Kasumi-1 (cell line): Measurements from ENCODE around the gene INAFM2.

ENCODE experiments used
- DNase-seq, 2 experiments: peaks; one replicate each; lab custom pipeline; 2025; lab: John Stamatoyannopoulos, UW

INAFM2 gene

DNA sequence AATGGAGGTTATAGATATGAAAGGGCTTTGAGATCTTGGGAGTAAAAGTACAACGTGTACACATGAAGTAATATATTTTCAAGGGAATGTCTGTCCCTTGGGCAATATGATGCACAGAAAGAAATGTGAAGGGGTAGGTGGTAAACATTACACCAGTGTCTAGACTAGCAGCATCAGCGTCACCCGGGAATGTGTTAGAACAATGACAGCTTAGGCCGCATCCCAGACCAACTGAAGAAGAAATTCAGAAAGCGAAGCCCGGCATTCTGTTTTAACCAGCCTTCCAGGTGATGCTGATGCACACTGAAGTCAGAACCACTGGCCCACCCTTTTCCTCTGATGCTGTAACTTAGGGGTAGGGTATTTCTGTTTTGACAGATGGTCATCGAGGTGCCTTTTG, 6.3 kb downstream of the INAFM2 start:
- DNase-seq, result no peak

DNA sequence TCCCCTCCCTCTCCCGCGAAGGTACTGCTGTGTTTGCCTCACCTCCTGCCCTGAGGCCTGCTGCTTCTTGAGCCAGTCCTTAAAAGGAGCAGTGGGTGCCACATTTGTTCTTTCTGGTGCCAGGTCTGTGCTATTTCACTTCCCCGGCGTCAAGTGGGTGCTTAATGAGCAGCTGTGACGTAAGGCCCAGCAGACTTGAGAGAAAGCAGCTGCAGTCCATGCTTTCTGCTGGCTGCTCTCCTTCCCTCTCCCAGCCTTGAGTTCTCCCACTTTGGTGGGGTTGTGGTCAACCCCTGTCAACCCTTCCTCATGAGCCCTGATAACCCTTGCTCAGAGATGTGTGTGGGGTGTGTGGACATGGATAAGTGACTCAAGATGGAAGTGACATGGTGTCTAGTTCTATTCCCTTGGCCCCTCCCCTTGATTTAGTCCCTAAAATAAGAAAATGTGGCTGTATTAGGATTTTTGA, 6.9 kb downstream of the INAFM2 start:
- DNase-seq, result no peak

DNA sequence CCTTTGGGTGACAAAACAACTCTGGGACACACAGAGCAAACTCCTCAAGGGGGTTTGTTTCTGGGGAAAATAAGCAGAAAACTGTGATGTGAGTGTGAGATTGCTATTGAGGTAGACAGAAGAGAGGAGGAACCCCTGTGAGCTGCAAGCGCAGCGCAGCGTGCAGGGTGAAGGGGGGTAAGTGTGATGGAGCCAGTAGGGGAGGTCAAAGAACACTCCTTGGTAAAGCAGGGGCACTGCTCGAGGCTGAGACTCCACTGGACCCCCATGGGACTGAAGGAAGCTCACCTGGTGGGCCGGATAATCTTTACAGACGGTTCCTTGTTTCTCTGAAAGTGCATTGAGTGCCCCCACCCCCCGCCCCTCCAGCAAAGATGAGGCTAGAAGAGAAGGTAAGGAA, 7.5 kb downstream of the INAFM2 start:
- no peak for DNase-seq

DNA sequence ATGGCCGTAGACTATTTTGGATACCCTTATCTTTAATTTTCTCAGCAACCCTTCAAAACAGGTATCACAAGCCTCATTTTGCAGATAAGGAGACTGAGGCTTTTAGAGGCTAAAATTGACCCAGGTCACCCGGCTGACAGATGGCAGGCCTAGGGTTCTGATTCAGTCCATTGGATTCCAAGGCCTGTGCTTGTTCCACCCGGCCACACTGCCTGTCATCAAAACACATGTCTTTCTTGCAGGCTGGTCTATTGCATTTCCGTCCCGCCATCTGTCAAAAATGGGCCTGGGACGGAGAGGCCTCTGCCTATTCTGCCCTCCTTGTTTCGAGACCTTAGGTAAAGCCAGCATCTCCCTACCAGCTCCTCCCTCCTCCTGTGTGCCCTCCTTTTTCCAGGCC, 8.1 kb downstream of the INAFM2 start:
- no peak for DNase-seq

DNA sequence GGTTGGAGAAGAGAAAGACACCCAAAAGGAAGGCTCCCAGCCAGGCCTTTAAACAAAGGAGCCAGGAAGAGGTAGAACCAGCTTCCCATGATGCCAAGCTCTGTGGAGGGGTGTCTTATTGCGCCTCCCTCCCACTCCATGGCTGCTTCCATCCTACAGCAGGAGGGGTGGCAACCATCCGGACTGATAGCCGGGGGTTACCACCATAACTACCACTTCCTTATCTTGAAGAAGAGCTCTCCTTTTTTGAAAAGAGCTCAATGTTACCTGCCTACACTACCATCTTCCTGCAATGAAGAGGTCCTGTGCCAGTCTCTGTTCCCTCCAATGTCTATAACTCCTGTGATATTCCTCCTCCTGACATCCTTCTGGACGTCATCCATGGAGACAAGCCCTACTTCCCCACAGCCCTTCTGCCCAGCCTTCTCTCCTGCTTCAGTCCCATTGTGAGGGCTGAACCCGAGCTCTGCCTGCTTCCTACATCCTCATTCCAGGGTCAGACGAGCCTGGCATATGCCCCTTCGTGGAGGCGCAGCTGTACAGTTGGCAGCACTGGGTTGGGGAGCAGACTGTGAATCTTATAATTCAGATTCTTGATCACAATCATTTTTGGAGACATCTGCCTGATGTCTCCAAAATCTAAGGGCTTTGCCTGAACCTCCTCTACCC, 8.8 kb downstream of the INAFM2 start:
- DNase-seq, result no peak

DNA sequence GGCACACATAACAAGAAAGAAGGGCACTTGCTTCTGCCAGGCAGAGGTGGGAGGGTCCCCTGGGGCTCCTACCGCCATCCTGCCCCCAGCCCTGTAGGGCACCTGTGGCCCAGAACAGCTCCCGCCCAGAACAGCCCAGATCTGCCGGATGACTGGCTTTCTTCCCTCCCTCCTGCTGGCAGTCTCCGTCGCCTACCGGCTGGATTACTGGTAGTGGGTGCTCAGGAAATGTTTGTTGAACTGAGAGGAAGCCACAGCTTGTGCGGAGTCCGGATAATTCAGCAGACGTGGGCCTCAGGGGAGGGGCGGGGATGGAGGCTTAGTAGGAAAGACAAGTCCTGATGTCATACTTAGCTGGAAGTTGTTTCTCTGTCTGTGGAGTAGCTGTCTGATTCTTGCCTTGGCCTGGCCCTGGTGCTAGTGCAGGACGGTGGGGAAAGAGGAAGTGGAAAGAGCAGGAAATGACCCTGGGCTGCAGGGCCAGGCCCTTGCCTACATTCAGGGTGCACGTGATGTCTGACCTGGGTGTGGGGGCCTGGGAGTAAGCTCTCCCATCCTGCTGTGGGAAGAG, 10.5 kb downstream of the INAFM2 start:
- peak; percentile 92 to 95 for DNase-seq

DNA sequence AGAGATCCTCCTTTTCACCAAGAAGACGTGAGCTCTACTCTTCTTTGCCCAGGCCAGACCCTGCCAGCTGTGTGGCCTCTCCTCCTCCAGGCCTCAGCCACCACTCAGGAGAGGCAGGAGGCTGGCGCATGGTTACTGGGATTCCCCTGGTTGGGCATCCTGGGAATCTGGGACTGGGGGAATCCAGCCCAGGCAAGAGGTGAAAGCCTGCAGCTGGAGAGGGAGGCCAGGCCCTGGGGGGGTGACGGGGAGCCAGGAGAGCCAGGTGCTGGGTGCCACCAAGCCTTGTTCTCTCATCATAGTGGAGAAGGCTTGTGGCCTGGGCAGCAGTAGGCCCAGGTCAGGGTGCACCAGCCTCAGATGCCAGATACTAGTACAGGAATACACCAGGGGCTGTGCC, 11.0 kb downstream of the INAFM2 start:
- DNase-seq, result no peak

DNA sequence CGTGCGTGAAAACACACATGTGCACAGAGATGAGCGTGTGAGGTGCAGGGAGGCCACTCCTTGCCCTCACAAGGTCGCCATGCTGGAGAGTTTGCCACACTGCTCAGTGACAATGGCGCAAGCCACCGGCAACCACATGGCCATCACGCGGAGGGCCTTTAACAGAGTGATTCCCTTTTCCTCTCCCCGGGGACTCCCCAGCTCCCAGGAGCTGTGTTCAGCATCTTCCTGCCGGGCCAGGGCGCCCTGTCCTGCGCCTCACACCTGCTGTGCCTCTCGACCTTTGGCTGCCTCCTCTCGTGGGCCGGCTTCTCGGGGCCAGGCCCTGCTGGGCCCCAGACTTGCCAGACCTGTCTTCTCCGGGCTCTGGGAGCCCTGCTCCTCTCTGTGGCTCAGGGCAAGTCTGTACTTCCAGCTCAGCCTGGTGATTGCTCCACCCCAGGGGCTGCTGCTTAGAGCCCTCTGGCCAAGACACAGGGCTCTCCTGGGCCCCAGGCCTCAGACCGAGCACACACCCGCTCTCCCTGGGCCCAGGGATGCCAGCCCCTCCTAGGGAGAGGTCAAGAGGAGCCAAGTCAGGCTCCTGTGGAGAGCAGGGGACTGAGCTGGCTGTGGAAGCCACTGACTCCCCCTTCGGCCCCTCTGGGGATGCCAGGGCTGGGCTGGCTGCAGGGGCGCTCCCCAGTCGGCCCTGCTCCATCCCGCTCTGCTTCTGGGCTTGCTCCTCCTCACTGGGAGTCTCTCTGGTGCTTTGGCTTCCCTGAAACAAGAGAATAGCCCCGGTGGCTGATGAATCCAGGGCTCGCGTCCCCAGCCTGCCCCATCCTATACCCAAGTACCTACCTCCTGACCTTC, 11.7 kb downstream of the INAFM2 start:
- DNase-seq, result no peak

DNA sequence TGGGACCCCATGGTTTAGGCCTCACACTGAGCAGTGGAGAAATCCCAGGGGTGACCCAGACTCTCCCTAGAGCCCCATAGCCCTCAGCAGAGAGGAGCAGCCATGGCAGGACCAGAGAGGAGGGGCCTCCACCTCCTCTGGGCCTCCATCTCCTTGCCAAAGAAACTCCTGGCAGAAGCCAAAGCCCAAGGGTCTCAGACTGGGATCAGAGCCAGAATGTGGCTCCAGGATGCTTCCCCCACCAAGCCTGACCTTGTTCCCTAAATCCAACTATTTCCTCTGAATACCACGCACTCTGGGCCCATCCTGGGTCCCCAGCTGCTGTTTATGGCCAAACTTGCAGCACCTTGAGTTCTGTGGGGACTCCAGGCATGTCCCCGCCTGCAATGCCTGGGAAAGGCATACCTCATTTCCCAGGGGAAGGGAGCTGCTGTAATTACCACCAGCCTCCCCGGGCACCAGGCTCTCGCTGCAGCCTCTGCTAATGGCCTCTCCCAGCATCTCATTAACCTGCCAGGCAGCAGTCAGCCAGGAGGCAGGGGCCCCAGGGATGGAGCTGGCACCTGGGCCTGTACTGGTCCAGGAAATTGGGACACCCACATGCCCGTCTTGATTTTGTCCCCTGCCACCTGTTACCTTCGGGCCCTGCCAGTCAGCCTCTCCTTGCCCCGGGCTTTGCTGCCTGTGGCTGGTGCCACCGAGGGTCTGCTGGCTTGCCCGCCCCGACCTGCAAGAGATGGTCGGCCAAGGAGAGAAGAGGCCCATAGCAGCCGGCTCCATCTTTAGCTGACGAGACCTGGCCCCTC, 12.6 kb downstream of the INAFM2 start:
- no peak for DNase-seq

DNA sequence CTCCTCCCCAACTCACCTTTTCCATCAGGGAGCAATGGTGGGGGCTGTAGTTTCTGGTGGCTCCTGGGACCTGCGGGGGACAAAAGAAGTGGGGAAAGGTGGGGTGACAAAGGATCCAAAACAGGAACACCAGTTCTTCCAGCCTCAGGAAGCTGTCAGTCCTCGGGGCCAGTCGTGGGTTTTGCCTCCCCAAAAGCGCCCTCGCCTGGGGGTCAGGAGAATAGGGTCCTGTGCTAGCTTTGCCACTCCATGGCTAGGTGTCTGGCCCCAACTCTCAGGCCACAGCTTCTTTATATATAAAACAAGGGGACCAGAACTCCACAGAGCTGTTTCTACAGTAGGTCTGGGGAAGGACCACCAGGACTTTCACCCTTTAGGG, 13.2 kb downstream of the INAFM2 start:
- DNase-seq, result no peak

DNA sequence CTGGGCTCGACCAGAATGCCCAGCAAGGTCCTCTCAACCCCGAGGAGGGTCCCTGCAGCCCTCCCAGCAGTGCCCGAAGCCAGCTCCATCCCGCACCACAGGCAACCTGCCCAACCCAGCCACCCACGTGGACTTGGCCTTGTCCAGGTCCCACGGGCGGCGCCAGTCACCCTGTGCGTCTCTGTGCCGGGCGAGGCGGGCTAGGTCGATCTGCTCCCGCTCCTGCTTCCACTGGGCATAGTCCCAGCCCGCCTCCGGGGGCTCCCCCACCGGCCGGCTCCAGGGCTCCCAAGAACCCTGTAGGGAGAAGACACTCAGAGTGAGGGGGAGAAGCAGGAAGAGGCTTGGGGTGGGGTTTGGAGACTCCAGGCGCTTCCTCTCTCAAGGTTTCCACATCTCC, 14.1 kb downstream of the INAFM2 start:
- no peak for DNase-seq

DNA sequence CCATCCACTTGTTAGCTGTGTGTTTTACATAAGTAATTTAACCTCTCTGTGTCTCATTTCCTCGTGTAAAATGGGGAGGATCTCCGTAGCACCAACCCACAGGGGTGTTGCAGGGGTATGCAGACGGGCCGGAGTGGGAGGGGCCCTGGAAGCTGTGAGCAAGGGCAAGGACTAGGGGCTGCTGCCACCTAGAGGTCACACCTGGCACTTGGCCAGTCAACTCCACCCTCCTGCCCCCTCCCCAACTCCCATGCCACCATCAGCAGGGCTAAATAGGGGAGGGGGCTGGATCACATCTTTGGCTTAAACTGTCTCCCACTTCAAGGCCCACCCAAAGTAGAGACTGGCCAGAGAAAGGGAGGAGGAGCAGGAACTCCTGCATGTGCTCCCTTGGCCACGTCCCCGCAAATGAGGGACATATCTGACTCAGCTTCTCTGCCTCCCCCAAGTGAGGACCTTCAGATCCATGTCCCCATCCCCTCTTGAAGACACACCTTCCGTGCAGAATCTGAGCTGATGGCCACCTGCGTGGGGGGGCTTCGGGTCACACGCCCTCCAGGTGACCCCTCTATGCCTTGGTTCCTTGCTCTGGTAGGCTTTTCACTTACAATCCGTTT, 14.7 kb downstream of the INAFM2 start:
- peak; percentile 58 to 71 for DNase-seq

DNA sequence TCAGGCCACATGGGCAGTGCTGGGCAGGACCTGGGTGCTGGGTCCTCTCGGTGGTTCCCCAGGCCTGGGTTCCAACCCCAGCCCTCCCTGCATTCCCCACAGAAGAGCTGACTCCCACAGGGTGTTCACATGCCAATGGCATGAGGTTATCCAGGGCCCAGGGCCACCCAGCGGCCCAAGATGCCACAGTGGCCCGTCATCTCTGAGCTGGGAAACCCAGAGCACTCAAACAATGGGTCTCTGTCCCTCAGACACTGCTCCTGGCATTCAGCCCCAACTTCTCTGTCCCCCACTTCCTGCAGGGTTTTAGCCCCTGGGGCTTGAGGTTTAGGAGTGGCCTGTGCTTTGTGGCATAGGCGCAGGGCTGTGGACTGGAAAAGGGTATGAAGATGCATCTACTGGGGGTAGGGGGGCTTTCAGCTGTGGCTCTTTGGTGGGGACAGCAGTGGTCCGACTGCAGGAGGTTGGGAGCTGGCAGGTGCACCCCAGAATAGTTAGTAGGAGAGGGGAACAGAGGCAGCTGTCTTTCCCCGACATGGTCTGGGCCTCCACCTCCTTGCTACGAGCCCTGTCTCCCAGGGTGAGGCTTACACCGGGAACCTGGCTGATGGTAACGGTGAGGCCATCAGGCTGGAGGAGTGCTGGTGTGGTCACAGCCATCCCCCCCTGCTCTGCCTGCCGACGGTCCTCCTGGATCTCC, 15.6 kb downstream of the INAFM2 start:
- DNase-seq, result no peak

DNA sequence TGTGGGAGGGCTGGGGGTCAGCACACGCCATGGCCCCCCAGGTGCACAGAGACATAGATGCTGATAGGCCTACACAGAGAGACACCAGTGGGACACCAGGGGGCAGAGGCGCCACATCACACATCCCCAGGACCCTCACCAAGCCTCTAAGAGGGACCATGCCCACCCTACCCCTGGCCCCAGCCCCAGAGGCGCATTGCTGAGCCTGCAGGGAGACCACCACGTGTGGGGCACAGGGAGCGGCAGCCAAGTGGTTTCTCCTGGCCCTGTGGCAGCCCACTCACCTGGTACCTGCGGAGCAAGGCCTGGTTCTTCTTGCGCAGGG, 16.1 kb downstream of the INAFM2 start:
- no peak for DNase-seq

DNA sequence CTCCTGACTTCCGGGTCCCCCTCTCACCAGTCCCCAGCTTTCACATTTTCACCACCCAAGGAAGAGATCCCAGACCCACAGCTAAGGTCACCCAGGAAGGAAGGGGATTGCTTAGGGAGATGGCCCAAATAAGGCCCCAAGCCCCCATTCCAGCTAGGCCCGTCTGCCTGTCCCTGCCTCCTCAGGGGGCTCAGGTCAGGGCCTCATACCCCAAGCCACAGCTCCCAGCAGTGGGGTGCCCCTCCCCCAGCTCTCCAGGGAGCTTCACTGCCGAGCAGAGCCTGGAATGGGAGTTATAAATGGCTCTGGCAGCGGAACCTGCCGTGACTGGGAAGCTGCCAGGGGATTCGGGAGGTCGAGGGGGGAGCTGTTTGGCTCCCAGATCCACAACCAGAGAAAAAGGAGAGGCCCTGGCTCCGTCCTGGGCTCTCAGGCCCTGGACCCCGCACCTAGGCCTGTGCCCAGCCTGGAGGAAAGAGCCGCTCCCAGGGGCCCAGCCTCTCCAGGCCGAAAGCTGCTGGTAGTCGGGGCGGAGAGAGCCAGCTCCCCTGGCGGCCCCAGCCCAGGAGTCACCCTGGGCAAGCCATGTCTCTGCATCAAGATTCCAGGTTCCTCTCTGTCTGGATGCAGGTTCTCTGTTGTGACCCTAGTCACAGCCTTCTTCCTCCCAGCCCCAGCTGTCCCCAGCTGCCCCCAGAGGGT, 16.7 kb downstream of the INAFM2 start:
- DNase-seq, result no peak

DNA sequence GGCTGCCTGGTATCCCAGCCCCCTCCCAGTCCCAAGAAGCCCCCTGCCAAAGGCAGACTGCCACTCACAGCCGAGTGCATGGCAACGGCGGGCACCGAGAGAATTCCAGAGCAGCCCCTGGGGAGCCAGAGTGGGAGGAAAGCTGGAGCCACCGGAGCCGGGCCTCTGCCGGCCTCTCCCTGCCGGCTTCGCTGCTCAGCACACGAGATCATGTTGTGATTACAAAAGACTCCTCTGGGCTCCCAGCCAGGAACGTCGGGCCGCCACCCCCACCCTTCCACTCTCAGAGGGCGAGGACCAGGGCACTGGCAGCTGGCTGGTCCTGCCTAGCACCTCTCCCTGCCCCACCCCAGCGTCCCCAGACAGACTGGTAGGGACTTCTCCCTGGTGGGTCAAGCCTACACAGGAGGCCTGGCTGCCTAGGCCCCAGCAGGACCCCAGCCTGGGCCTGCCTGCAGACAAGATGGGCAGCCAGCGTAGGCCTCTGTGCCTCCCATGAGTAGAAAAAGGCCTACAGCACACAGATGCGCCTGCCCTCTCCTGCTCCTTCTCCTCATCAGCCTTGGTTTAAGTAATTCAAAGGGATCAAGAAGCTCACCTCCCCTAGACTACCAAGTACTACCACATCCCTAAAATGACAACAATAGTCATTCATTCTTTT, 17.4 kb downstream of the INAFM2 start, which contains the start of gene CCDC9B:
TSS of gene CCDC9B (minus strand) at position 200 of the 661 bp plus-strand sequence. CDS start at position 80, 120 bp downstream.
- peak in 1 of 2 experiments; percentile 28 for DNase-seq

DNA sequence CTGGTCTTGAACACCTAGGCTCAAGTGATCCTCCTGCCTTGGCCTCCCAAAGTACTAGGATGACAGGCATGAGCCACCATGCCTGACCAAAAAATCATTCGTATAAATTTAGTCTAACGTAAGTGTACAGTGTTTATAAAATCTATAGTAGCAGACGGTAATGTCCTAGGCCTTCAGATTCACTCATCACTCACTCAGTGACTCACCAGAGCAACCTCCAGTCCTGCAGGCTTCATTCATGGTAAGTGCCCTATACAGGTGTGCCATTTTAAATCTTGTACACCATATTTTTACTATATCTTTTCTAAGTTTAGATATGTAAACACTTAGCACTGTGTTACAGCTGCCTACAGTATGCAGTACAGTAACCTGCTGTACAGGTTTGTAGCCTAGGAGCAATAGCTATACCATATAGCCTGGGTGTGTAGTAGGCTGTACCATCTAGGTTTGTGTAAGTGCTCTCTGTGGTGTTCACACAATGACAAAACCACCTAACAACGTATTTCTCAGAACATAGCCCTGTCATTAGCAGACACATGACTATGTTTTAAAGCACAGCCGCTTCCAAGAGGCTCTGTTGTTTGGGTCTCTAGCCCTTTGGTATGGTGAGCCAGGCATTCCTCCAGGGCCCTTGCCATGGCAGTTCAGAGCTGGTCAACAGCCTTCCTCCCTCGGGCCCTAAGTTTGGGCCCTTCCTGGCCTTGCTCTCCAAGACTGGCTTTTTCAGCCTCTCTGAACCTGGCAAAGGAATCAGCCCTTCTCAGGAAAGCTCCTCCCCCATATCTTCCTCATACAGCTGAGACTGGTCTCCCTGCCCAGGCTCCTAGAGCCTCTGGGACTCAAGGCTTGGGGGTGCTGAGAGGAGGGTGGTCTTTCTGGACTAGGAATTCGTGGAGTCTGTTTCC, 19.2 kb downstream of the INAFM2 start:
- DNase-seq, result no peak

DNA sequence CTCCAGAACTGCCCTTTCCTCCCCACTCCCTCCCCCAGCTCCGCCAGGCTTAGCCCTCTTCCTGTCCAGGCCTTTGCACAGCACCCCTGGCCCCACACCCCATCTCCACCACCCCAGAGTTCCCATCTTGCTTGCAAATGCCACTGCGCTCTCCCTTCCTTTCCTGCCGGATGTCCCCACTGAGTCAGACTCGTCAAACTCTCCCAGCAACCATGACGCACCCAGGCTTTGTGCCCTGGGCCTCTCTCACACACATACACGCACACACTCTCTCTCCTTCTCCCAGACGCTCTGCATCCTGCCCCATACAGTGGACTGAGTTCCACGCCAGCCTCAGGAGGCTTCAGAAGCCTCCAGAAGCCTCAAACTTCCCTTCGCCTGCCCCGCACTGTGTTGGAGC, 20.0 kb downstream of the INAFM2 start:
- DNase-seq, result peak; percentile 71 to 74

DNA sequence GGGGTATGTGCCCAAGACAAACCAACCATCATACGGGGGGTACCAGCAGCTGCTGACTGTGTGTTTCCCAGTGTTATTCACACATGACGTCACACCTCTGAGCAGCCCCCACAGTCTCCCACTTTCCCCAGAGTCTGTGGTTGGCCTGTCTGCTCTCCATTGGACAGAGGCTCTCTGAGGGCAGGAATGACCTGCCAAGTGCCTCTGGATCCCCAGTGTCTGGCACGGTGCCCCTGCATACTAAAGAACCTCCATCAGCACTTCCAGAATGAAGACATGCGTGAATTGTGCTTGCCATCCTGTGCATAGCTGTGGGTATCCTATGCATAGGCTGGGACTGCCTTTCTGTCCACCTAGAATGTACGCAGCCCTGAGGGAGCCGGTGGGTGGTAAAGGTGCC, 20.7 kb downstream of the INAFM2 start:
- no peak for DNase-seq
